Small intestine (tissue), 16 donors: ENCODE data around the gene TRAPPC5. TPM values are rescaled to one million over a fixed set of nuclear protein-coding genes. Genes with fewer than 3 reads are reported as not detected.

Experiments
- DNase-seq, 2 donors: peaks; one replicate each; pipeline versions ENCODE4 v3.0.0 to v3.0.0-alpha.2; 2013
- FAIRE-seq: peaks from 2 replicates; lab custom pipeline; 2012; peaks lifted over from hg19 to GRCh38; lab: Jason Lieb, UNC
- H3K27ac ChIP-seq, 3 donors: one replicate each; pipeline ENCODE4 v1.5.1; 2013; ENCODE audit warnings: low read length in 2 of 3, mild to moderate bottlenecking in 2 of 3, control low read depth in 1 of 3, inconsistent platforms in 1 of 3, low read depth in 1 of 3, moderate library complexity in 1 of 3
- H3K27me3 ChIP-seq, 3 donors: one replicate each; pipeline ENCODE4 v1.6.1; 2013; ENCODE audit warnings: low read length in 3 of 3, inconsistent platforms in 1 of 3; ENCODE audit not compliant: control insufficient read depth in 3 of 3, insufficient read depth in 3 of 3
- H3K36me3 ChIP-seq, 3 donors: one replicate each; pipeline ENCODE4 v1.6.1; 2013; ENCODE audit warnings: low read length in 3 of 3, inconsistent platforms in 1 of 3, low read depth in 1 of 3, mild to moderate bottlenecking in 1 of 3, moderate library complexity in 1 of 3; ENCODE audit not compliant: control insufficient read depth in 3 of 3, insufficient read depth in 2 of 3
- H3K4me1 ChIP-seq, 3 donors: one replicate each; pipeline ENCODE4 v1.6.1; 2013; ENCODE audit warnings: low read length in 2 of 3, inconsistent platforms in 1 of 3, low read depth in 1 of 3, mild to moderate bottlenecking in 1 of 3, moderate library complexity in 1 of 3; ENCODE audit not compliant: control insufficient read depth in 3 of 3, insufficient read depth in 2 of 3
- H3K4me3 ChIP-seq, 3 donors: one replicate each; pipeline ENCODE4 v1.5.1; 2013; ENCODE audit warnings: low read length in 3 of 3, control low read depth in 1 of 3, inconsistent platforms in 1 of 3, low read depth in 1 of 3, mild to moderate bottlenecking in 1 of 3, moderate library complexity in 1 of 3
- H3K9me3 ChIP-seq, 2 donors: one replicate each; pipeline ENCODE4 v1.6.1; 2013; ENCODE audit warnings: low read depth in 1 of 2, low read length in 1 of 2; ENCODE audit not compliant: control insufficient read depth in 2 of 2, insufficient read depth in 1 of 2
- WGBS, 3 donors: extraction: QIAGEN DNeasy Blood & Tissue Kit; methylation state at CpG; one replicate each; pipeline ENCODE4 v1.1.7; 2013; 5-methylcytosine and 5-hydroxymethylcytosine counted together
- long read RNA-seq, 10 donors: transcript quantifications; one replicate each; lab custom pipeline, GENCODE V29; 2026
- polyA plus RNA-seq, 4 donors: library from polyadenylated mRNA; stranded (reverse) in 3 of 4; unstranded in 1 of 4; fragments of 200-250 nt in 3 of 4; fragments of 120-200 nt in 1 of 4; gene quantifications; one replicate each; pipeline versions ENCODE4 v1.2.1 to v1.2.3, GENCODE V29; 2013
- donor health status: healthy with polysubstance abuse.
- donor health status: control.
- donor health status: control.
- donor health status: Bipolar disorder and iron deficiency.
- donor health status: healthy.

The TRAPPC5 gene
- 100 to 1,000 TPM in 2 of 4 donors, 10 to 100 TPM in 2; 47.9 to 166 (median 95.4) TPM for polyA plus RNA-seq
- long read RNA-seq, donor 1, result 0 reads
- long read RNA-seq, donor 2, full-length matches to known transcripts, result 16 of 16 reads
- long read RNA-seq, donor 2, partial matches to known transcripts, result 0 of 16 reads
- long read RNA-seq, donor 2, other reads (novel, unspliced or antisense), result 0 of 16 reads
- long read RNA-seq, donor 3, full-length matches to known transcripts, result 30 of 53 reads
- long read RNA-seq, donor 3, partial matches to known transcripts, result 23 of 53 reads
- long read RNA-seq, donor 3, other reads (novel, unspliced or antisense), result 0 of 53 reads
- long read RNA-seq, donor 4, full-length matches to known transcripts, result 1 of 1 reads
- long read RNA-seq, donor 4, partial matches to known transcripts, result 0 of 1 reads
- long read RNA-seq, donor 4, other reads (novel, unspliced or antisense), result 0 of 1 reads
- long read RNA-seq, donor 5, full-length matches to known transcripts, result 15 of 15 reads
- long read RNA-seq, donor 5, partial matches to known transcripts, result 0 of 15 reads
- long read RNA-seq, donor 5, other reads (novel, unspliced or antisense), result 0 of 15 reads
- long read RNA-seq, donor 6, full-length matches to known transcripts, result 16 of 16 reads
- long read RNA-seq, donor 6, partial matches to known transcripts, result 0 of 16 reads
- long read RNA-seq, donor 6, other reads (novel, unspliced or antisense), result 0 of 16 reads
- long read RNA-seq, donor 7, full-length matches to known transcripts, result 60 of 60 reads
- long read RNA-seq, donor 7, partial matches to known transcripts, result 0 of 60 reads
- long read RNA-seq, donor 7, other reads (novel, unspliced or antisense), result 0 of 60 reads
- long read RNA-seq, donor 8, full-length matches to known transcripts, result 4 of 4 reads
- long read RNA-seq, donor 8, partial matches to known transcripts, result 0 of 4 reads
- long read RNA-seq, donor 8, other reads (novel, unspliced or antisense), result 0 of 4 reads
- long read RNA-seq, donor 9, full-length matches to known transcripts, result 10 of 10 reads
- long read RNA-seq, donor 9, partial matches to known transcripts, result 0 of 10 reads
- long read RNA-seq, donor 9, other reads (novel, unspliced or antisense), result 0 of 10 reads
- long read RNA-seq, donor 10, full-length matches to known transcripts, result 33 of 33 reads
- long read RNA-seq, donor 10, partial matches to known transcripts, result 0 of 33 reads
- long read RNA-seq, donor 10, other reads (novel, unspliced or antisense), result 0 of 33 reads

DNA sequence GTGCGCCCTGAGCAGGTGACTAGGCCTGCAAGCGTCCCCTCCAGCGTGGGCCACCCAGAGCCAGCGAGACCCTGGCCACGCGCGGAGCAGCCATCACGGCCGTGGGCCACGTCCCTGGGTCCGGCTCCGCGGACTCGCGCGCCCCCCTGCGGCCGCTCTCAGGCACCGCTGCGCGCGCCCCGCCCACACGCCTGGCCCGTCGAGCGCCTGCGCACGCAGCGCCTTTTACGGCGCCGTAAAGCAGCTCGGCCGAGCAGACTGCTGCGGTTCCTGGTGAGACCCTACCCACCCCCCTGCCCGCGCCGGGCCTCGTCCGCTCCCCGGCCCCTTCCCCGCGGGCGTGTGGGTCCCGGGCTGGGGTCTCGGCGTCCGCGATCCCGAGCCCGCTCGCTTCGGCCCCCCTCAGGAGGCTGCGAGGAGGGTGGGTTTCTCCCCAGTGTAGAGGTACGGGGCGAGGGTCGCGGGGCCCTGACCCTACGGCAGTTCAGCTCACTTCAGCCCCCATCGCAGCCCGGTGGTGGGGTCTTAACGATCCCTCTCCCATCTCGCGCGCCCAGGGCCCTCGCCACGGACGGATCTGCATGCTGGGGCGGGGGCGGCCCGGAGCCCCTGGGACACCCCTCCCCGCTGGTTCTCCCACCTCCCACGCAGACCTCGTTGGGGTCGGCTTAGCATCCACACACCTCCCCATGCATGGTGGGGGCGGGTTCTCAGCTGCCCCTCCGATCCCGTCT, at the start of gene TRAPPC5:
Gene TRAPPC5, plus strand, starts transcription at position 228 of the 734 bp plus-strand sequence. CDS start 1,421 bp downstream, outside the sequence.
- WGBS, 3 donors, result 0 to 1% (median 0%) methylated on average over 45 to 79 of the region's 79 CpGs
- no peak for FAIRE-seq
- H3K9me3 ChIP-seq, result no peaks in the 10 kb centered on the region

GRCh38 chr19:7631577-7631976, 49.1 kb upstream of the TRAPPC5 start:
- H3K27me3 ChIP-seq, result peaks cover 0 to 7% (median 0%) of the 10 kb centered on the region in 3 donors
- H3K4me1 ChIP-seq, result peaks cover 3 to 11% (median 6%) of the 10 kb centered on the region in 3 donors
- FAIRE-seq (no peak), DNase-seq (no peak)
- peaks cover 0 to 38% (median 0%) of the 10 kb centered on the region in 3 donors for H3K36me3 ChIP-seq
- WGBS, 3 donors, result 89 to 91% (median 91%) methylated on average over 12 of the region's 12 CpGs
- no peaks in the 10 kb centered on the region for H3K9me3 ChIP-seq
- H3K4me3 ChIP-seq, result no peak overlapping the region
- H3K27ac ChIP-seq, result no peak overlapping the region

More for the DNA sequence above, at the start of gene TRAPPC5:
- peak within 1 kb of the TSS; percentile 87 to 100 (median 98) for H3K4me3 ChIP-seq
- peak within 1 kb of the TSS; percentile 53 to 73 (median 69) for H3K27ac ChIP-seq
- H3K36me3 ChIP-seq, result peaks cover 0 to 27% (median 3%) of the 10 kb centered on the region in 3 donors
- H3K4me1 ChIP-seq, result peaks cover 0 to 4% (median 0%) of the 10 kb centered on the region in 3 donors
- peaks cover 0 to 15% (median 0%) of the 10 kb centered on the region in 3 donors for H3K27me3 ChIP-seq
- peak; percentile 83 to 94 for DNase-seq

DNA sequence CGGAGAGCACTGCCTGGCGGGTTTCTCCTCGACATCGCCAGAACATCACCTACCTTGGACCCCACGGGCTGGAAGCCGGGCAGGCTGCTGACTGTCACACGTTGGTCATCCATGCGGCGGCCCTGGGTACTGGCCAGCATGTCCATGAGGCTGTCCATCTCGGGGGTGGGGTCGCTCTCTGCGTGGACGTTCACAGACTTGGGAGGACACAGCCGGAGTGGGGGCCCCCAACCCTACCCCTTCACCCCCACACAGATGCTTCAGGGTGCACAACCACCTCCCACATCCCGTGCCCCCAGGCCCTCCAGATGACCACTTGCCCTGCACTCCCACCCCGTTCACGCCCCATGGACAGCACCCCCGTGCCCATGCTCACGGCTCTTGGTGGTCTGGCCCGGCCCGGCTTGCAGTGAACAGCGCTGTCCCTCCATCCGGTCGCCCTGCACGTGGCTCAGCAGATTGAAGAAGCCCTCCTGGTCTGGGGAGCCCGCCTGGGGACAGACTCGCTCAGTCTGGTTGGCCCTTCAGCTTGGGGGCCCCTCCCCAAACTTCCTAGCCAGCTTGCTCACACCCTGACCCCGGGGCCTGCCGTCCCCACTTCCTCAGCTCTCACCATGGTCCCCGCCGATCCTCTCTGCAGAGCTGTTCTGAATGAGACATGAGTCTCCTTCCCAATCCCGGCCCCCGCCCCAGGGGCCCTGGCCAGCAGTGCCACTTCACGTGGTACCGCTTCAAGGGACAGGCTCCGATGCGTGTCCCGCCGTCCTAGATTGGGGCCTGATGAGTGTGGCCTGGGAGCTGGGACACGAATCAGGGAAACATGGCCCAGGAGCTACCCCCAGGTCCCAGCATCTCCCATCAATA, 48.1 kb upstream of the TRAPPC5 start:
- FAIRE-seq (no peak), DNase-seq (no peak)
- WGBS, 3 donors, result 90 to 94% (median 93%) methylated on average over 39 to 40 of the region's 40 CpGs
- Histone ChIP-seq H3K36me3 (peaks cover 0 to 28% (median 0%) of the 10 kb centered on the region in 3 donors), H3K27ac (no peak overlapping the region), H3K9me3 (no peaks in the 10 kb centered on the region), H3K4me1 (peaks cover 3 to 13% (median 6%) of the 10 kb centered on the region in 3 donors), H3K27me3 (peaks cover 0 to 7% (median 0%) of the 10 kb centered on the region in 3 donors), H3K4me3 (no peak overlapping the region)

DNA sequence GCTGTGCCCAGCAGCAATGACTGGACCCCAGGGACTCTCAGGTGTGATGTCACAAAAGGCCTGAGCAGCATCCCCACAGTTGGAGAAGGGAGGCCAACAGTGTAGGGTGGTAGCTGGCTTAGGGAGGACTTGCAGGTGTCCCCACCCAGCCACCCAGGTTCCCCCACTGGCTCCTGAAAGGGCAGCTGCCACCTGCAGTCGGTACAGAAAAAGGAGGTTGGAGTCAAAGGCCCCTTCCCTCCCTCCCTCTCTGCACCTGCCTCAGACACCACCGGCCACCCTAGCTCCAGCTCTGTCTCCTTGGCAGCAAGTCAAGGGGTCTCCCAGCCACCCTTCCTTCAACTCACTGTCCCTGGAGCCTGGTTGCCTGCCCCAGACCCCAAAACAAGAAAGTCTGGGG, 46.9 kb upstream of the TRAPPC5 start, which contains the start of gene PCP2:
Gene PCP2, minus strand, starts transcription at position 22 of the 400 bp plus-strand sequence. CDS start 262 bp downstream, outside the sequence.
- Histone ChIP-seq H3K27ac (no peak within 1 kb of the TSS), H3K4me3 (no peak within 1 kb of the TSS), H3K4me1 (peaks cover 0 to 12% (median 0%) of the 10 kb centered on the region in 3 donors), H3K36me3 (peaks cover 0 to 24% (median 0%) of the 10 kb centered on the region in 3 donors), H3K9me3 (no peaks in the 10 kb centered on the region), H3K27me3 (peaks cover 0 to 7% (median 0%) of the 10 kb centered on the region in 3 donors)
- DNase-seq, result no peak
- 22 to 36% (median 29%) methylated on average over 1 to 2 of the region's 2 CpGs for WGBS, 3 donors
- no peak for FAIRE-seq

- H3K9me3 ChIP-seq, result no peaks in the 10 kb centered on the region
- FAIRE-seq (no peak), DNase-seq (no peak)
- peaks cover 0 to 7% (median 2%) of the 10 kb centered on the region in 3 donors for H3K27me3 ChIP-seq
- WGBS, 3 donors, result 61 to 67% (median 66%) methylated on average over 6 of the region's 6 CpGs
- no peak overlapping the region for H3K27ac ChIP-seq
- H3K4me1 ChIP-seq, result peaks cover 0 to 8% (median 0%) of the 10 kb centered on the region in 3 donors
- H3K36me3 ChIP-seq, result peaks cover 0 to 37% (median 0%) of the 10 kb centered on the region in 3 donors
- no peak overlapping the region for H3K4me3 ChIP-seq
Measured at GRCh38 chr19:7635670-7636069, 45.0 kb upstream of the TRAPPC5 start.

GRCh38 chr19:7636317-7636690, 44.3 kb upstream of the TRAPPC5 start:
- peak overlapping the region in 1 of 3 donors; percentile 28 for H3K4me3 ChIP-seq
- no peaks in the 10 kb centered on the region for H3K9me3 ChIP-seq
- peaks cover 0 to 7% (median 2%) of the 10 kb centered on the region in 3 donors for H3K27me3 ChIP-seq
- H3K27ac ChIP-seq, result no peak overlapping the region
- H3K4me1 ChIP-seq, result peaks cover 0 to 6% (median 0%) of the 10 kb centered on the region in 3 donors
- FAIRE-seq (no peak), DNase-seq (no peak)
- 73 to 88% (median 80%) methylated on average over 16 of the region's 16 CpGs for WGBS, 3 donors
- H3K36me3 ChIP-seq, result peaks cover 0 to 39% (median 0%) of the 10 kb centered on the region in 3 donors
